Omental fat pad (tissue), 4 donors: ENCODE measurements around the gene SMIM1. TPM values are rescaled to one million over a fixed set of nuclear protein-coding genes. Genes with fewer than 3 reads are reported as not detected.
"Not testable (repeated sequence)": the region's sequence is repeated elsewhere in the genome, so short reads cannot be mapped to it uniquely, and the experiment has no call there.

Source experiments
- ATAC-seq: fragments of 150-250 bp; one replicate; pipeline ENCODE4 v1.9.1; 2016; ENCODE audit warnings: mild to moderate bottlenecking, moderate library complexity; ENCODE audit not compliant: low FRiP score
- DNase-seq: peaks from one replicate; pipeline ENCODE4 v3.0.0-alpha.2; 2019; ENCODE audit warnings: low spot score
- CTCF ChIP-seq, 3 donors: fragments of 450-650 bp; IDR thresholded peaks; one replicate each; pipeline ENCODE4 v1.5.1; 2016 to 2017; ENCODE audit warnings: antibody characterized with exemption in 3 of 3, mild to moderate bottlenecking in 3 of 3, moderate library complexity in 2 of 3
- total RNA-seq, 4 donors: library from RNA; depleted of rRNA; stranded (reverse); fragments of >200 nt; gene quantifications; one replicate each; pipeline ENCODE4 v1.1.0, GENCODE V29; 2016

SMIM1 gene
- total RNA-seq, 4 donors from 2014 or later, result 4.3 to 4.6 TPM; not detected in 2

DNA sequence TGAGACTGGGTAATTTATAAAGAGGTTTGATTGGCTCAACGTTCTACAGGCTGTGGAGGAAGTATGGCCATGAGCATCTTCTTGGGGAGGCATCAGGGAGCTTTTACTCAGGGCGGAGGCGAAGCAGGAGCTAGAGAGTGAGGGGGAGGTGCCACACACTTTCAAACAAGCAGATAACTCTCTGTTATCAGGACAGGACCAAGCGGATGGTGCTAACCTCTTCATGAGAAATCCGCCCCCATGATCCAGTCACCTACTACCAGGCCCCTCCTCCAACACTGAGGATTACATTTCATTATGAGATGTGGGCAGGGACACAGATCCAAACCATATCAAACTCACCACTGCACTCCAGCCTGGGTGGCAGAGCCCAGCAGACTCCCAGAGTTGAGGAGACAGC is 35.2 kb downstream of the SMIM1 start:
- TF ChIP-seq CTCF (IDR thresholded peaks at IDR 0.05), result no peak
- no peak for DNase-seq
- ATAC-seq, result no peak

- ATAC-seq, result no peak
- TF ChIP-seq CTCF (IDR thresholded peaks at IDR 0.05), result no peak
- no peak for DNase-seq
Measured at GRCh38 chr1:3809680-3810079, 37.1 kb downstream of the SMIM1 start.

- not testable (repeated sequence) for ATAC-seq, DNase-seq
Measured at GRCh38 chr1:3810149-3810761, 37.7 kb downstream of the SMIM1 start.

DNA sequence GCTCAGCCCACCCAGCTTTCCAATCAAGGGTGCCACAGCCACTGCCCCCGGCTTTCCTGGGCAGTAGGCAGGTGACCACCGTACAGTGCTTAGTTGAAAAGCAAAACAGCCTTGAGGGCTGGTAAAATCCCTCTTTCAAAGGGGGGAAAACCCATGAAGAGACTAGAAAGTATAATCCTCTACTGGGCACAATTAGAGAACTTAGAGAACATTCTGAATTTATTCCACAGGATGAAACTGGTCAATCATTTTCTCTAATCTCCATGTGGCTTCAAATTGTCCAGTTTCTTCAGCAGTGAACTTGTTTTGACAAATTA is 39.0 kb downstream of the SMIM1 start:
- ATAC-seq, result no peak

GRCh38 chr1:3814065-3814464 is 41.5 kb downstream of the SMIM1 start:
- no peak for DNase-seq
- no peak for TF ChIP-seq CTCF (IDR thresholded peaks at IDR 0.05)
- ATAC-seq, result no peak

More for the DNA sequence above, 39.0 kb downstream of the SMIM1 start:
- no peak for DNase-seq
- TF ChIP-seq CTCF (IDR thresholded peaks at IDR 0.05), result no peak

DNA sequence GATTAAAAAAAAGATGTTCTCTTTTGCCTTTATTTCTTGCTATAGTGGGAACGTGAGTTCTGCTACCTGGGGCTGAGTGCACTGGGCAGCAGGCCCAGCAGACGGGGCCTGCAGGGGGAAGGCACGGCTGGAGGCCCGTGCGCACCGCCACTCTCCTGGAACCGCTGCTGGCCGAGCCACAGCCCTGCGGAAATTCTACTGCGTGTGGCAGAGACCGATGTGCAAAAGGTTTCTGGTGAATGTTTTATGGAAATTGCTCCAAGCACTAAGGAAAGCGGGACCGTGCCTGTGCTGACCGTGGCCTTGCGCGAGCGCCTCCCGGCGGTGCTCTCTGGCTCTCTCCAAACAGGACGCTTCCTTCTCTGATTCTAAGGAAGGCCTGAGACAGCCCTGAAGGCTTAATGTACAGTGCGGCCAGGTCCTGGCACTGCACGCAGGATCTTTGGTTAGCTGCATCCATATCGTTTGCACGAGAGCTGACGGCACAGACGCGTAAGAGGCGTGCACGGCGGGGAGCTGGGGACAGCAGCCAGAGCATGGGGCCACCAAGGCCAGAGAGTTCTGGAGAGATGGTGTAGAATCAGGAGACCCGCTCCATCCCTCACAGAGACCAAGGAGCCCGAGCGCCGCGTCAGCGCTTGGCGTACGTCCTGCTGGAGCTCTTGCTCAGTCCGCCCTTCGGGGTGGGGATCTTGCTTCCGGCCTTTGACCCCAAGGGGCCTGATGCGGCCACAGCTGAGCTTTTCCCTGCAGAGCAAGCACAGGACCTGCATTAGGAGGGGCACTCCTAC is 42.4 kb downstream of the SMIM1 start:
- TF ChIP-seq CTCF (IDR thresholded peaks at IDR 0.05), result no peak
- DNase-seq (no peak), ATAC-seq (no peak)

- DNase-seq (no peak), ATAC-seq (no peak)
- no peak for TF ChIP-seq CTCF (IDR thresholded peaks at IDR 0.05)
Measured at GRCh38 chr1:3816331-3817137, 44.0 kb downstream of the SMIM1 start.
